ENCODE data around the gene PDE6A. TPM values are rescaled to one million over a fixed set of nuclear protein-coding genes. Genes with fewer than 3 reads are reported as not detected.

Gene PDE6A
- total and polyA plus RNA-seq, 2 of the 8 experiments (the other 6 are each of a cell fraction or from before 2014, with no cell fraction given): not detected

GRCh38 chr5:149870697-149871096 lies 73.9 kb downstream of the PDE6A start (continued):
- TF ChIP-seq CHD1 (IDR thresholded peaks at IDR 0.05; ENCODE audit: low read depth, low read length) (no peak), FOSL1 (IDR thresholded peaks at IDR 0.05; ENCODE audit: insufficient read depth, low read depth, low read length) (no peak), HDAC6 (IDR thresholded peaks at IDR 0.05; ENCODE audit: low read depth, low read length) (no peak)
